NCI-H526 (cell line): ENCODE measurements around the gene UBE2L5.
A peak's percentile ranks its signal among the peaks of the same experiment; 100 is the strongest.
"Not testable (repeated sequence)": the region's sequence is repeated elsewhere in the genome, so short reads cannot be mapped to it uniquely, and the experiment has no call there.

Experiments used
- DNase-seq, 2 experiments: peaks; one replicate each; lab custom pipeline; 2025; lab: John Stamatoyannopoulos, UW

Gene UBE2L5

DNA sequence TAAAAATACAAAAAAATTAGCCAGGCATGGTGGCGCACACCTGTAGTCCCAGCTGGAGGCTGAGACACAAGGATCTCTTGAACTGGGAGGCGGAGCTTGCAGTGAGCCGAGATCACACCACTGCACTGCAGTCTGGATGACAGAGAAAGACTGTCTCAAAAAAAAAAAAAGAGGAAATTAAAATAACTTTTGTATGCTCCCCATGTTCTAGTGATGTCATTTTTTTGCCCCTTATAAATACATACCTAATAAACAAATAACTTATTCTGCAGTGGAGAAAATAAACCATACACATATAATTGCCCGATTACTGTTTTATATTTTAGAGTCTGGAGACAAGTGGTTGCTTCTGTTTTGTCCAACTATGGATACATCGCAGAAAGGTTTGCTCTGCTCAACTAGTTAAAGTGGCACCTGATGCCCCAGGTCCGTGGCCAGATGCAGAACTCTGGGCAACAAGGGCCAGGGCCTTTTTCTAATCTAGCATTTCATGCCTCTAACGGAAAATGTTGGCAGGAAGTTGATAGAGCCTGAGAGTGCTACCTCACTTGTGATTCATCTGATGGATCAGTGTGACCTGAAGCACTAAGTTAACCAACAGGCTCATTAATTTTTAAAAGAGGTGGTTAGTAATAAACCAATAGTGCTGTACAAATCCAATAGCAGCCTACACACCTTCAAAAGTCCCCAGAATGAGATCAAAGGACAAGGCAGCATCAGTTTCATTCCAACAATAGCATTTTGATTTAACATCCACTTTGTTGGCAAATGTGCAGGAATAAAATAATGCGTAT lies 18.8 kb downstream of the UBE2L5 start:
- DNase-seq: no peak

DNA sequence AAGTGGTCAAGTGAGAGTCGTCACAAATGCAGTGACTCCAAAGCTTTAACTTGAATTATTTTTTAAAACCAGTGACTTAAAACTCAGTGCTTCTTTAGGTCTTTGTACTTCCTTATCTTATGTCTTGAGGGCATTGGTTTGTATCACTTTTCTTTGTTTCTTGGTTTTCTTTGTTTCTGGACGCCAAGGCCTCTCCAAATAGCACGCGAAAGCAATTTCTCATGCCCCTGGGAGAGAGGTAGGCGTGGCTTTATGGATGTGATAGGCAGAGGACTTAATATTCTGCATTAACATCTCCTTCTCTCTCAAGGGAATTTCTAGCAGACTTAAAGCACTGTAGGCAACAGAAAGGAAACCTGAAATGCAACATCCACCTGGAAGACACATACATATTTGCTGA lies 20.6 kb downstream of the UBE2L5 start:
- no peak for DNase-seq

DNA sequence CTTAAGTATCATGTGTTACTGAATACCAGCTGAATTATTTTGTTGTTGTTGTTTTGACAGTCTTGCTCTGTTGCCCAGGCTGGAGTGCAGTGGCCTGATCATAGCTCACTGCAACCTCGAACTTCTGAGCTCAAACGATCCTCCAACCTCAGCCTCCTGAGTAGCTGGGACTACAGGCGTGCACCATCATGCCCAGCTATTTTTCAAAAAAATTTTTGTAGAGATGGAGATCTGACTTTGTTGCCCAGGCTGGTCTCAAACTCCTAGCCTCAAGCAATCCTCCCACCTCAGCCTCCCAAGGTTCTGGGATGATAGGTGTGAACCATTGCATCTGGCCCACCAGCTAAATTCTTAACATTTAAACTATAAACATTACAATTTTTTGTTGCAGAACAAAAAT lies 21.2 kb downstream of the UBE2L5 start:
- DNase-seq: not testable (repeated sequence)

DNA sequence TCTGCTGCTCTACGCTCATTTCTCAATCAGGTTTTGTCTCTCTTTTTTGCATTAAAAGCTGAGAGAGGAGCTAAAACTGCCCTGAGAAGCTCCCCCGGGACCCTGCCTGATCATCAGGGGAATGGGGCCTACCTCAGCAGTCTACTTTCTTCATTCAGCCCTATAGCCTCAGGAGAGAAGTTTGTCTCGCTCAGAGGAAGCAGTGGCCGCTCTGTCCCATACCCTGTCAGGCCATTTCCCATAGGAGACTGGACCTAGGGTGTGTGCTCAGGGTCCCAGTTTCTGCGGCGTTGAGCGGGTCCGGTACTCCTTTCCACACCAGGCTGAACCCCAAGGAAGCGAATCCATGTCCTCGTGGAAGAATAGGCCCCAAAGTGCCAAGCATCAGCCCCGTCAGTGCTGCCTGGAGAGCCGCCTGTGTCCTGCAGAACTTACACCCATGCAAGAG lies 21.7 kb downstream of the UBE2L5 start:
- peak in 1 of 2 experiments; percentile 32 for DNase-seq

DNA sequence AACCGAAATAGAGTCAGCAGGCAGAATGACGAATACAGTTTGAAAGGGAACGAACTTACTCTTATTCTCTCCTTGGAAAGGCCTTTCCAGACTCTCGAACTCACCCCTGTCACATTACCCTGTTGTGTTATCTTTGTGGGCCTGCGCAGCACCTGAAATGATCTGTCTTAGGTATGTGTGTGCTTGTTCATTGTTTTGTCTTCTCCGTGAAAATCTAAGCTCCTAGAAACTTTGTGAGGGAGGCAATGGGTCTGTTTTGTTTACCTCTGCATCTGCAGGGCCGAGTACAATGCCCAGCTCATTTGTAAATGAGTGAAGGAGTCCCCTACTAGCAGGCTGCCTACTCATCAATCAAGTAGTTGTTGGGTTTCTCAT lies 23.8 kb downstream of the UBE2L5 start:
- DNase-seq: no peak

DNA sequence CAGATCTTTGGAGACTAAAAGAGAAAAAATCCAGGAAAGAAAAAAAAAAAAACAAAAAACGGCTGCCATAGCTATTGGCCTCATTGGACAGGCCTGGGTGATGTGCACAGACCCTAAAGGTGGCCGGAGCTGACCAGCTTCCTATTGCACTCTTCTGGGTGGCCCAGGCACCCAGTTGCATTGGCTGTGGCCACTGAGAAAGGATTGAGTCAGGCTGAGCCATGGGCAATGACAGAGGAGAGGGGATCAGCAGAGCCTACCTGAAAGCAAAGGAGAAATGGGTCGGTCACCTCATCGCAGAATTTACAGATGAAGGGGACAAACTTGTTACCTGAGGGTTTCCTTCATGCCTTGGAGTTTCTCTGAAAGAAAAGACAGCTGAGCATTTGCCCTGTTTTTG lies 26.1 kb downstream of the UBE2L5 start:
- no peak for DNase-seq

DNA sequence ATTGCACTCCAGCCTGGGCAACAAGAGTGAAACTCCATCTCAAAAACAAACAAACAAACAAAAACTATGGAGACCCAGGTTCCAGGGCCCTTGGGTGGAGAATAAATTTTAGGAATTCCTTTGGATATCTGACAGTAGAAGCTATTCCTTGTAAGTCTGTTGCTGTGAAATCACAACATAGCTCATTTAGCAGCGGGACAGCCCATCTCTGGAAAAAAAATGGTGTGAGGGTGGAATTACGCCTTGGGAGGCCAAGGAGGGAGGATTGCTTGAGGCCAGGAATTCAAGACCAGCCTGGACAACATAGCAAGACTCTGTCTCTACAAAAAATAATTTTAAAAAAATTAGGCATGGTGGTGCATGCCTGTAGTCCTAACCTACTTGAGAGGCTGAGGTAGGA lies 27.8 kb downstream of the UBE2L5 start:
- DNase-seq: no peak

DNA sequence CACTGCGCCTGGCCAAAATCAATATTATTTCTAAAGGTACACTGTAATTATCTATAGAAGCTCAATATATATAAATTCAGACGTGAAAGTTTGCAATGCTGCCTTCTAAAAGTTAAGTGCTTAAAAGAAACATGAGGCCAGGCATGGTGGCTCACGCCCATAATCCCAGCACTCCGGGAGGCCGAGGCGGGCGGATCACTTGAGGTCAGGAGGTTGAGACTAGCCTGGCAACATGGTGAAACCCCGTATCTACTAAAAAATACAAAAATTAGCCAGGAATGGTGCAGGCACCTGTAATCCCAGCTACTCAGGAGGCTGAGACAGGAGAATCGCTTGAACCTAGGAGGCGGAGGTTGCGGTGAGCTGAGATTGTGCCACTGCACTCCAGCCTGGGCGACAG lies 29.2 kb downstream of the UBE2L5 start:
- DNase-seq: not testable (repeated sequence)

DNA sequence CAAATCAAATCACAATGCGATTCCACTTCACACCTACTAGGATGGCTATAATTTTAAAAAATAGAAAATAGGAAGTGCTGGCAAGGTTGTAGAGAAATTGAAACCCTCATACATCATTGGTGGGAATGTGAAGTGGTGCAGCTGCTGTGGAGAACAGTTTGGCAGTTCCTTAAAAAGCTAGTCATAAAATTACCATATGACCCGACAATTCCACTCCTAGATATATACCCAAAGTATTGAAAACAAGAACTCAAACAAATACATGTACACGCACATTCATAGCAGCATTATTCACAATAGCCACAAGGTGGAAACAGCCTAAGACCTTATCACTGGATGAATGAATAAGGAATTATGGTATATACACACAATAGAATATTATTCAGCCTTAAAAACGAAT lies 31.4 kb downstream of the UBE2L5 start:
- peak in 1 of 2 experiments; percentile 33 for DNase-seq

DNA sequence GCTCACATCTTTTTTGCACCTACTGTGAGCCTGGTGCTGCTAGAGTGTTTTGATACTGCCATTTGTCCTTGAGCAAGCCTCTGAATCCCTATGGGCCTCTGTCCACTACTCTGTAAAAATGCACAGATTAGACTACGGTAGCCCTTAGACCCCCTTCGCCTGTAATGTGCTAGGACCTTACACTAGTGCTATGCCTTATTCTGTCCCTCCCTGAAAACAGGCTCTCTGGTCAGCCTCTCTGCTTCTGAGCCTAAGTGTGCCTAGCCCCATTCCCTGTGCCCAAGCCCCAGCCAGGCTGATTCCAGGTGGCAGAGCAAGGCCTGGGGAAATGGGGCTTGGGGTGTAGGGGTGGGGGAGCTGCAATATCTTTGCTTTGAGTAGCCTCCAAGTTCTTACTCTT lies 32.7 kb downstream of the UBE2L5 start:
- no peak for DNase-seq

DNA sequence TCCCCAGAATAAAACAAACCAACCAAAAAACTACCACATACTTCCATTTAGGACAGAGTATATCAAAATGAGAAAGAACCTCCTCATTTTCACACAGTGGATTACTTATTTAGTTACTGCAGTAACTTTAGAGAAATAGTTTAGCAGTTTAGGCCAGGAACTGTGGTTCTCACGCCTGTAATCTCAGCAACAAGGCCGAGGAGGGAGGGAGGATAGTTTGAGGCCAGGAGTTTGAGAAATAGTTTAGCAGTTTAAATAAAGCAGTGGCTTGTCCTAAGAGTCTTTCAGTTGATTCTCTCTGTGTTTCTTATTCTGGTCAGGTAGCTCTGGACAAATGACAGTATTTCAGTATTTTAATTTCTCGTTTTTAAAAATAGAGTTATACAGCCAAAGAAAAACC lies 34.0 kb downstream of the UBE2L5 start:
- DNase-seq: no peak

DNA sequence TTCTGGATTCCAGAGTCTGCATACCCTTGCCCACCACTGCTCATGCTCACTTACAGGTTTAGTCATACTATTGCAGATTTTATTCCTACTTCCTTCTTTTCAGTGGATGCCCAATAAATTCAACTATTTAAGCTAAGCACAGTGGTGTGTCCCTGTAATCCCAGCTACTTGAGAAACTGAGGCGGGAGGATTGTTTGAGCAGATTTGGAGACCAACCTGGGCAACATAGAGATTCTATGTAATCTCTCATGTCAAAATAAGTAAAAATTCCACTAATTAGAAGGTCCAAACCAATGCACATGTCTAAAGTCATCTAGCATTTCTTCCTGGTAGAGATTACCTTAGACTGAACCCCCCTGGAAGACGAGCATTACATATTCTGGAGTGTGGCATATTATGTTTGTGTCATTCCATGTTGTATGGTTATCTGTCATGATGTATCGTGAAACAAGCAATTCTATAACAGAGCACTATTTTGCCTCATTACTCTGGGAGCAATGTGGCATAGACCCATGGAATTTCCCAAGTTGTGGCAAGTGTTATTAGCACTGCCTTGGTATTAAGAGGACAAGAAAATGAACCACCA lies 35.1 kb downstream of the UBE2L5 start:
- DNase-seq: no peak

DNA sequence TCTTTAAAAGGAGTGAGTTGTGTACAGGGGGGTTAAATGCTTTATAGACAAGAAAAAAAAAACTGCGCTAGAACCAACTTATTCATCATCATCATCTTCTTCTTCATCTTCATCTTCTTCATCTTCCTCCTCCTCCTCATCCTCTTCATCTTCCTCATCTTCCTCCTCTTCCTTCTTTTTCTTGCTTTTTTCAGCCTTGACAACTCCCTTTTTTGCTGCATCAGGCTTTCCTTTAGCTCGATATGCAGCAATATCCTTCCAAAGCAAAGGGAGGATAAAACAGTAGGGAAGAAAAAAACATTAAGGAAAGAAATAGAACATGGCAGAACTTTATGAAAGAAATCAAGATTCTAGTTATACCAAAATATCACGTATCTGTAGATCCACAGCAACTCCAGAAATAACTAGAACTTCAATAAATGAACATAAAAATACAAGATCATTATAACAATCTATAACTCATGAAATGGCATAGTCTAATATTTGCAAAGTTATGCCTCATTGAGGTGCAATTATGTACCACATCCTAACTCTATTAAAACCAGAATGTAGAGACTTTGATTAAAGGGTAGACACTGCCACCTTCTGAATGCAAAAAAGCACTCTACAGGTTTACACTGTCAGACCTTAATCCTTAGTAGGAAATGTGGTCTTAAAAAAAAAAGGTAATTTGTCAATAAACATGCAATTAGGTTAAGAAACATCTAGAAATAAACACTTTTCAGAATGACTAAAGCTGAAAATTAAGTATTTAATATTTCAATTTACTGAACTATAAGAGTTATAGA lies 39.2 kb downstream of the UBE2L5 start:
- DNase-seq: peak in 1 of 2 experiments; percentile 28

DNA sequence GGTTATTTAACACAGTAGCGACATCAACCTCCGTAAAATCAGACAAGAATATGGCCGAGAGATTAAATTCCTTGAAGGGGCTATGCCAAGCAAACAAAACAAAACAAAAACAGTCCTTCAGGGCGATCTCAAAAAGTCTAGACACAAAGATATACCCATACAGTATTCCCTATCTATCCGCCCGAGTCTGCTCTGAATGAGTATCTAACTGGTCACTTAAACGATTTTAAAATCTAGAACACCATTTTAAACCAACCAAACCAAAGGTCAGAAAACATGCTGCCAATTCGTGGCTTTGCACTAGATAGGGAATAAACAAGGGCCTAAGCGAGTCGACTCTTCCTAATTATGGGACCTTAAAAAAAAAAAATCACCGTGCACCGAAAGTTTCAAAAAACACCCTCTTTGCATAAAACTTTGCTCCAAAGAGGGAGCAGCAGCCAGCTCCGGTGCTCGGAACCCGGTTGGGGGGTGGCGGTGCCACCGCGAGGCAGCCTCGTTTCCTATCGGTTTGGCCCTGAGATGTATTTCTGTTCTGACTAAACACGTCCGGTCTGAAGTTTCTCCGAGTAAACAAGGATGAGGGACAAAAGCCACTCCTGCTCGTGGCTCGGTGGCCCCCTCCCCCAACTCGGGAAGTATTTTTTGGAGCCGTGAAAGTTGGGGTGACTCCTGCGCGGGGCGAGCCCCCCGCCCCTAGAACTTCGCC lies 41.6 kb downstream of the UBE2L5 start:
- DNase-seq: peak in 1 of 2 experiments; percentile 72

DNA sequence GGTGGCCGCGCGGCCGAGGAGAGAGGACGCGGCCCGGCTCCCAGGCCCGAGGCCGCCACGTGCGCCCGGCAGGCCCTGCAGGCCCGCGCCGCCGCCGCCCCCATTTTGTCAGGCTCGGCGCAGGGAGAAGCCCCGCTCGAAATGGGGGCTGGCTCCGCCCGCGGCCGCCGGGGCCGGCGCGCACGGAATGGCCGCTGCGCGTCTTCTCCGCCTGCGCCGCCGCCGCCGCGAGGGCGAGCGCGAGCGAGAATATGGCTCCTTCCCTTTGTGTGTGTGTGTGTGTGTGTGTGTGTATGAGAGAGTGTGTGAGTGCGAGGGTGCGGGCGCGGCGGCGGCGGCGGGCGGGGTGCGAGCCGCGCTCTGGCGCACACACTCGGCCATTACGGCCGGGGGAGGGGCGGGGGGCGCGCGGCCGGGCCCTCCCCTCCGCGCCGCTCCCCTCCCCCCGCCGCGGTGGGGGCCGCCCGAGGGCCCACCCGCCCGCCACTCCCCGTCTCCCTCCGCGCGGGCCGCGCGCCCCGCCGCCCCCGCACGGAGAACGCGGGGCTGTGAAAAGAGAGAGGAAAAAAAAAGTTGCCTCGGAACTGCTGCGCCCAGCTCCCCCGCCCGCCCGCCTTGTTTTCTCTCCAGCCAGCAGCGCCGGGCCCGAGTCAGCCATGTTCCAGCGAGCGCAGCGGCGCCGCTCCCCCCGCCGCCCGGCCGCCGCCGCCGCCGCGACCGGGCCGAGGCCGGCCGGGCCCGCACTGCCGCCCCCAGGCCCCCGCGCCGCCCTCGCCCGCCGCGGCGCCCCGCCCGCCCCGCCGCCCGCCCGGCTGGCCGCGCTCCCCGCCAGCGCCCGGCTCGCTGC lies 42.4 kb downstream of the UBE2L5 start:
- peak; percentile 28 to 90 for DNase-seq

DNA sequence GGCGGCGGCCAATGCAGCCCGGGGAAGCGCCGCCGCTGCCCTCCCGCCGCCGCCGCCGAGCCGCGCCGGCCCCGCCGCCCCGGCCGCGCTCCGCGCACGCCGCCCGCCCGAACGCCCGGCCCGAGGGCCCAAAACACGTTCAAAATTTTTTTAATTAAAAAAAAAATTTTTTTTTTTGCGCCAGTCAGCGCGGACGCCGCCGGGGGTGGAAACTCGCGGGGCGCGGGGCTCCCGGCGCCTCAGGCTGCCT lies 43.0 kb downstream of the UBE2L5 start:
- DNase-seq: no peak

DNA sequence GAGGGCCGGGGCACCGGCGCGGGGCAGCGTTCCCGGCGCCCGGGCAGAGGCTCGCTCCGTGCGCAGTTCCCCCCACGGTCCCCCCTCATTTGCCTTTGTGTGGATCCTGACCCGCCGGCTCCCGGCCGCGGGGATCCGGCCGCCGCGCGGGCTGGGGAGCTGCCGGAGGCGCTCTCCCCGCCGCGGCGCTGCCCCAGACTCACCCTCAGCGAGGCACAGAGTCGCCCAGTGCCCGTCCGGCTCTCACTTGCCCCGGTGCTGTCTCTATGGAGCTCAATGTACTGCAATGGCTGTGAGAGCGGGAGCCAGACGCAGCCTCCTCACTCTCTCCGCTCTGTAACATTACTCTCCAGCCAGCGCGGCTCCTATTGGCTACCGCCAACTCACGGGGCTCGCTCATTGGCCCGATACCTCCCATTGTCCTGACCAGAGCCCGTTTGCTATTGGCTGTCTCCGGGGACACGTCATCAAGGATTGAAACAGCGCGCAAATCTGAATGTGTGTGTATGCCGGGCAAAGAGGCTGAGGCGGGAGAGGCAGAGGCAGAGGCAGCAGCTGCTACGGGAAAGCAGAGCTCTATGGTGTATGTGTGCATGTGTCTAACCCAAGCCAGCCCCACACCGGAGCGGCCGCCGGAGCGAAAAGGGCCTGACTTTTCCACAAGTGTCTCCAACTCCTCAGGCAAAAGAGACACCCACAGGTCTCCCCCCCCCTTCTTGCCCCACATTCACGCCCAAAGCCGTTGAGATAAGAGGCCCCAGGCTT lies 43.5 kb downstream of the UBE2L5 start, which contains the start of gene HMGB1:
HMGB1 (minus strand) TSS at position 344 of the 765 bp plus-strand sequence. CDS start 2,256 bp downstream, outside the sequence.
- peak; percentile 100 for DNase-seq

DNA sequence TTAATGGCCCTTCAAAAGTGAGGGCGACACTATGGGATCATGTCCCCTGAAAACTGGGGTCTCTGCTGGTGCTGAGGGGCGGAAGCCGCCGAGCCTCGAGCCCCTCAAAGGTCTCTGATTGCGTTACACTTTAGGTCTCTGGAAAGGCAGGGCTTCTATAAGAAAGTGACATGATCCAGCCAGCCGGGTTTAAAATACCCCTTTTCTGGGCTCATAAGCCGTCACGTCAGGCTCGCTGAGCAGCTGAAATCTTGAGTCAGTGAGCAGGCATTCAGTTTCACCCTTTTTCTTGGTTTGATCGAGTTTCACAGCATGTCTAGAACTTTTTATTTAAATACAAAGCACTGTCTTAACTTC lies 44.0 kb downstream of the UBE2L5 start:
- DNase-seq: peak in 1 of 2 experiments; percentile 83

DNA sequence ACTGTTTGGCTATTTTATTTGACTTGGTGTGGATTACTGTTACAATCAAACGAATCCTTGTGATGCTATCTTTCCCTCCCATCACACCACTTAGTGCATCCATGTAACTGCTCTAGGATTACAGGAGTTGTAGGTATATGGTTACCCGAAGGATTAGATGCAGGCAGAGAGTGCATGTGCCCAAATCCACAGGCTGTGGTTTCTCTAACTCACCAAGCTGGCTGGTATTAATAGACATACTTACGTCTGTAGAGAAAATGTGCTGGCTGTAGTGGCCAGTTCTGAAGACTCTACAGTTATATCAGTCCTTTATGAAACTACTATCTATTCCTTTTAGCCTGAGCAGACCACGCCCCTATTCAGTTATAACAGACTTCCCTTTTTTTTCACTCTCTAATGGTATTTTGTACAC lies 44.6 kb downstream of the UBE2L5 start:
- peak; percentile 88 to 92 for DNase-seq

DNA sequence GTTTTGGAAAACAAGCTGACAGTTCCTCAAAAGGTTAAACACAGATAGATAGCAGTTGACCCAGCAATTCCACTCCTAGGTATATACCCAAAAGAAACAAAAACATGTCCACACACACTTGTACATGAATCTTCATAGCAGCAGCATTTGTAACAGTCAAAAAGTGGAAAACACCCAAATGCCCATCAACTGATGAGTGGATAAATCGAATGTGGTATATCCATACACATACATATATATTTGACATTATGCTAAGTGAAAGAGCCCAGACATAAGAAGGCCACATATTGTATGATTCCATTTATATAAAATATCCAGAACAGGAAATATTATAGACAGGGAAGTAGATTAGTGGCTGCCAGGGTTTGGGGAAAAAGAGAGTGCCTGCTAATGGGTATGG lies 51.4 kb downstream of the UBE2L5 start:
- no peak for DNase-seq
